GM18868 (cell line): ENCODE results near the gene TMEM140.
A peak's percentile ranks its signal among the peaks of the same experiment; 100 is the strongest.

Source experiments
- ATAC-seq: cut with Tn5 transposase; IDR thresholded peaks from one replicate; pipeline ENCODE4 v1.9.1; 2021; ENCODE audit warnings: mild to moderate bottlenecking, moderate library complexity; ENCODE audit not compliant: unreplicated experiment

The TMEM140 gene

DNA sequence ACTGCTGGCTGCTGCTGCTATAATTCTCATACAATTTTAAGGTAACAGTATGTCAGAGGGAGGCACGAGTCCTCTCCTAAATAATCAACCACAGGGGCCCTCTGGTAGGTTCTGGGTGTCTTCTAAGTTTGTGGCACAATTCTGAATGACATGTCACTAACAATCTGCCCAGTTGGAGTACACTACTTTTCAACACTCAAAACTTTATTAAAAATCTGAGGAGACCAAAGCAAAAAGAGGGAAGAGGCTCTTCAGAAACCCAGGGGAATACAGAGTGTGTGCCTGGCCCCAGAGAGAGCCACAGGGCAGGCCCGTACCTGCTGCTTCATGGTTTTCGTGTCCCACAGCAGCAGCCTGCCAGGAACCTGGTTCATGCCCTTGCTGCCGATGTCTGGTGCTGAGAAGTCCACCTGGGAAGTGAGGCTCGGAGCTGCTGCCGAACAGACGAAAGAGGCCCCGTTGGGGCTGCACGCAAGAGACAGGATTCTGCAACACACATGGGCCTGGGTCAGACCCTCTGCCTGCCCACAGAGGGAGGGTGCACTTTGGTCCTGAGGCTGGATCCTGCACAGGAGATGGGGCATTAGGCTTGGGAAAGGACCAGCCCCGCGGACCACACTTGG lies 45.2 kb downstream of the TMEM140 start:
- ATAC-seq: no peak

DNA sequence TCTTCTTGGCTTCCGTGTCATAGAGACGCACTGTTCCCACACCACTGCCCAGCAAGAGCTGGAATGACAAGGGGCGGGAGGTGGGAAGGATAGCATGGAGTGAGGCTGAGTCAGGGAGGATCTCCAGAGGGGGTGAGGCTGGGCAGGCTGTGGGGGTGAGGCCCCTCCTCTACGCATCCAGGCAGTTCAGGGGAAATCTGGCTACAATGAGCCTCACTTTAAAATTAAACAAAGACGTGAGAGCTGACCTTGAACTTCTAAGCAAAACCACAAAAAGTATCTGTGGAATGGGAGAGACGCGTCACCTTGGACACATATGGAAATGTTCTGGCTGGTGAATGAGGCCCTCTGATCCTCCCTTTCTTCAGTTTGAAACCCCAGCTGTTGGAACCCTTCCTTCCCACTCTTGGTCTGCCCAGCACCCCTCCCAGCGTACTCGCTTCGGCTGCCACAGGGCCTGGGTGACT lies 45.8 kb downstream of the TMEM140 start:
- no peak for ATAC-seq

DNA sequence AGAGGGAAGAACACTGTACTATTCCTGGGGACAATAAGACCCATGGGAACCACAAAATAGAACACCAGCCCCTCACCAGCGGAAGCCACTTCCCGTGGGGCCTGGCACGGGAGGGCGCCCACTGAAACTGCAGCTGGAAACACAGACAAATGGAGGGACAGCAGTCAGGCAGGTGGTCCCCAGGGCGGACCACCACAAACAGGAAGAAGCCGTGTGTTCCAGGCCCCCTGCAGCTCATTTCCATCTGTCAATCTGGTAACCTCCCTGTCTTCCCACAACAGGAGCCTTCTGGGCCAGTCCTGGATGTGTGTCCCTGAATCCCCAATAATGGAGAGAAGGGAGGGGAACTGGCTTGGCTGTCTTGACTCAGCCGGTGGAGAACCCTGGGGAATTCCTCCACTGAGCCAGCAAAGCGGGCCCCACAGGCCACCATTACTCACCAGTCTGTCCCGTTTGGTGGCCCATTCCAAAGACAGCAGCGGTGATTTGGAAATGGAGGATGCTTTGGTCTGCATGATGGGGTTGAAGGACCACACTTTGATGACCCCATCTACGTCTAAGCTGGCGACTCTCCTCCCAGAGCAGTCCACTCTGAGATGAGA lies 46.7 kb downstream of the TMEM140 start:
- no peak for ATAC-seq

DNA sequence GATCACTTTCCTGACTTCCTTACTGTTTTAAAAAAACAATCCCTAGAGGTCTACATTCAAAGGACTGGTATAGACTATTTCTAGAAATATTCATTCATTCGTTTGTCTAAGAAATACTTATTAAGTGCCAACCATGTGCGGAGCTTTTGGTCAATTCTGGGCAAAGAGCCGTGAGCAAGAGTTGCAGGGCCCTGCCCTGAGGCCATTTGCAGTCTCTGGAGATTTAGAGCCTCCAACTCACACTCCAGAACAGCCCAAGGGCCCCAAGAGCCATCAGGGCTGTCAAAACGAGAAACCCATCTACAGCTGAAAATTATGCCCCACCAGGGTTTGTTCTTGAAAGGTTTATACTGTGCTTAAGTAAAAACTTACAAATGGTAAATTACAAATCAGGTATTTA lies 47.3 kb downstream of the TMEM140 start:
- ATAC-seq: no peak

DNA sequence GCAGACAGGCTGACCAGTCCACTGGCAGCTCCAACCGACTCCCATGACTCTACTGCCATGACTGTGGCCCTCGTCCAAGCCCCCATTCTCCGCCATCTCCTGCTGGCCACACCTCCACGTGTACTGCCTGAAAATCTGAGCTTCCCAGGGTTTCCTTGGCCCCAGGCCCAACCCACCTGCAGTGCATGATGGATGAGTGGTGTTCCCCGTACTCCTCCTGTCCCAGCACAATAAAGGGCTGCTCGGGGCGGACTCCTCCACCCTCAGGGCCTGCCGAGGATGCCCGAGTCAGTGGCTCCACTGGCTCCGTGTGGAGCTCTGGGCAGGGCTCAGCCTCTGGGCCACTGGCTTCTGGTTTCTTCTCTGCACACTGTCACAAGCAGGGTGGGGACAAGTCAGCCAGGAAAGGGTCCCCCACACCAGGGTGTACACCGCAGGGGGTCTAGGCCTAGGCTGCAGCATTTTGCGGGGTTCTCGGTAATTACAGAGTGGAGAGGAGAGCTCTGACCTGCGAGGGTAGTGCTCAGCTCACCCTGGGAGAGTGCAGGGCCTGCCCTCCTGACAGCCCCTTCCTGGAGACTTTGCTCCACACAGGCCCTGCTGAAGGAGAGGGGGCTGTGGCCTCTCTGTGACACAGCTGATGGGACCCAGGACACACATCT lies 48.2 kb downstream of the TMEM140 start:
- ATAC-seq: no peak

DNA sequence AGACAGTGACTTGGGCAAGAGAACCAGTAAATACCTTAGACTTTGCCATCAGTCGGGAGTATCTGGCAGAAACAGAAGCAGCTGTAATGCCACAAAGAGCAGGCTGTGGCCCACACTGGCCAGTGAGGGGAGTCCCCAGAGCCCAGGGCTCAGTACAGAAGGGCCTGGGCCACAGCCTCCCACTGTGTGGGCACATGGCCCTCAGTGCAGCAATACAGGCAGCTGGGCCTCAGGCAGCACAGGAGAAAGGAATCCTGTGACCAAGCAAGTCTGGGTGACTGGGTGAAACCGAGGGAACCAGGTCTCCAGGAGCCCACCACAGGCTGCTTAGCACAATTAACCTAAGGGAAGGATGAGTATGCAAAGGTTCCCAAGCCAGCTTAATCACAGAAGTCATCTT lies 49.5 kb downstream of the TMEM140 start:
- no peak for ATAC-seq

DNA sequence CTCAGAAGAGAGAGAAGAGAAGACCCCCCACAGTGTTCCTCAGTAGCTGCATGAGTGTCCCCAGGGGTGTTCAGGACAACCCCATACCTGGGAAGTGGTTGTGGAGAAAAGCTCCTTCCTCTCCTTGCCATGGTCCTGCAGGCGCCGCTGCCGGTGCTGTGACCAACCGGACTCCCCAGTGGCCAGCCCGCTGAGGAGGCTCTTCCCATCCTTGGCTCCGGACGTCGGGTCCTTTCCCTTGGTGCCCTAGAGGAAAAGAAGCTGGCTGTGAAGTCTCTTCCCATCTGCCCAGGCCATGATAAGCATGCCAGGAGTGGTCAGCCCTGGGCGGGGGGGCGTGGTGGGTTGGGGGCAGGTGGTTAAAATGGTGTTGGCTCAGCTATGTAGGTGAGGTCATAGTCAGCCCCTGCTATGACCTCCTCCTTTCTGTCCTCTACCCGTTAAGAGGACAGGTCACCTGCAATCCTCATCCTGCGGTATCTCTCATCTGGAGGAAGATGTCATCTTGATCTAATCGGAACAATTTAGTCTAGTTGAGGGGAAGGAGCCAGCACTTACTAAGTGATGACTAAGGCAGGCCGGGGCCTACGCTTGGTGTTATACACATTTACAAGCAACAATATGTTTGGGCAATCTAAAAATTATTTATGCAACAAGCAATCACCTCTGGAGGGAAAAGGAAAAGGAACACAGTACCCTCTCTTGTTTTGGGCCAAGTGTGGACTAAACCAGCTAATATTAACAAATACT lies 50.2 kb downstream of the TMEM140 start:
- no peak for ATAC-seq

DNA sequence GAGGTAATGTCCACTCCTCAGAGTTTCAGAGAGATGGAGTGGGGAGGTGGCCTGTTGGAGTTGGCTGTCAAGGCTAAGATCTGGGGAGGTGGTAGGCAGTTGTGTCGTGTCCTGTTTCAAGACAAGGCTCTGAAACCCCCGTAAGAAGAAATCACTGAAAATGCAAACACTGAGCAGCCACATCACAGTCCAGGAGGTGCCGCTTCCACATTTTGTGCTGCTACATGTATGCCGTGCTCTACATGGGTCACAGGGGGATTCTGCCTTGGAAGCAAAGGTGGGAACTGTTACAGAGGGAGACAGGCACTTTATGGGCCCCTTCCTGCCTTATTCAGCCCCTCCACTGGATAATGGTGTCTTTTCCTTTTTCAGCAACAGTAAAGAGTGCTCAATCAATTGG lies 51.6 kb downstream of the TMEM140 start:
- ATAC-seq: no peak

DNA sequence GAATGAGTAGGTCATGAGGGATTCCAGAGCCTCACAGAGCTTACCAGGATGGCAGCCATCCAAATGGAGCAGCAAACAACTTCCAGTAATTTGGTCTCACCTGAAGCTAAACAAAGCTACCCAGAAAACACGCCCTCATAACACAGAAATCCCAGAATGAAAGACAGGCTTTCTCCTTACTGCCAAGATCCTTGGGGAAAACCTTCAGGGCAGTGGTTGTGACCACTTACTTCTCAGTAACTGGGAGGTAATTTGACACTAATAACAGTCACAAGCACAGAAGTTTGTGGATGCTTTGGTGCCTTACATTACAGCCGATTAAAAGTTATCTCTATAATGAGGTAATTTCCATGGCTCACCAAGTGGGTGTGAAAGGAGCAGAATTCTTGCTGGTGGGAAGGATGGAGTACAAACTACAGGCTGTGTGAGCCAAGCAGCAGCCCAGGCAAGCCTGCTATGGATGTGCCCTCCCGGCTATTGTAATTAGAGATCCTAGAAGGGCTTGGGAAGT lies 53.0 kb downstream of the TMEM140 start:
- no peak for ATAC-seq

DNA sequence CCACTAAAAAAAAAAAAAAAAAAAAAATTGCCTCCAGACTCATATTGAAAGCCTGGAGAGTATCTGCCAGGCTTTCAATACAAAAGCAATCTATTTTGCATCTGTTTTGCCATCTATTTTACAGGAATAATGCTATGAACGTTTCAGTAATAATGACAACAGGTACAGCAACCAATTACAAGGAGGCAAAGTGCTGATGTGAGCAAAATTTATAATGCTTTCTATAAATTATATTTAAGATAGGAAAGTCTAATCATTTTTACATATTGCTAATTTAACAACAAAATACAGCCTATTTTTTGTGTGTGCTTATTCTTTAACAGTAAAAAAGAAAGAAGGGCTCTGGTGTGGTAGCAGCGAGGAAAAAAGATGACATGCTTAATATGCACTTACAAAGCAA lies 53.5 kb downstream of the TMEM140 start:
- no peak for ATAC-seq

DNA sequence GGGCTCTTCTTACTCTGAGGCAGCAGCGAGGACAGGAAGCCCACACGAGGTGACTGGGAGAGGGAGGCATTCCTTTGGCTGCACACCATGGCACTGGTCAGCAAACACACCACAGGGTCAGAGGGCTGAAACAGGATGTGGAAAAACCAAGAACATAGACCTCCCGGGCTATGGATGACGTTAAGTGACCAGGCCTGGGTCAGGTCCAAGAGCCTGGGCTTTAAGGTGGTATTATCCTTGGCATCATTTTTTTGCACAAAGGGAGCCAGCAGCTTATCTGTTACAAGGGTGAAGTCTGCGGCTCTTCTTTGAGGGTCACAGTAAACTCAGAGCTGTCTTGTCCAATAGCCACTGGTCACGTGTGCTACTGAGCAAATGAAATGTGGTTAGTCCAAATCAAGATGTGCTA lies 56.5 kb downstream of the TMEM140 start:
- no peak for ATAC-seq

DNA sequence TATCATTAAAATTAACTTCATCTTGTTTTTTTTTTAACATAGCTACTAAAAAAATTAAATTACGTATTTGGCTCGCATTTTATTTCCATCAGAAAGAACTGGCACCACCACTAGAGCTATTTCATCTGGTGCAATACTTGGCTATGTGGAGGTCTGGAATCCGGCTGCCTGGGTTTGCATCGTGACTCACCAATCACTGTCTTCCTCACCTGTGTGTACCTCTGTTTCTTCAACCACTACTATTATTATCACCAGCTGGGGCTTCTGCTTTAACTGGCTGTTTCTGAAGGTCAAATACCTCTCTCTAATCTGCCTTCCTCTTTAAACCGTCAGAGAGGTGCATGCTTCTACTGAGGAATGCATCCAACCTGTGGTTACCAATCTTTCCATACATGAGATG lies 57.0 kb downstream of the TMEM140 start:
- ATAC-seq: no peak

DNA sequence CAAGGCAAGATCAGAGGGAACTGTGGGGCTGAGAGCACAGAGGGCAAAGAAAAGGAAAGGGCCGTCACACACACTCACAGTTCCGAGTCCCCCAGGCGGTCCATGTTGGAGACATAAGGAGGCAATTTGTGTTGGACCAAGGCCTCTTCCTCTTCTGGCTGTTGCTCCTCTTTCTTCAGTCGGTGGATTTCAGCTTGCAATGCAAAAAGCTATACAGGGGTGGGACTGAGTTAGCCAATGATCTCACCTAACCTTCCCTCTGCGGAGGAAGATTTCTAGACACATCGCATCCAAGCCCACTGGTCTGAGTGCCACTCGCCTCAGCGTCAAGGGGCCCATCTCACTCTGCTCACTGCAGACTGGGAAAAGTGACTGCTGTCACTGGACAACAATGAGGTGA lies 58.0 kb downstream of the TMEM140 start:
- ATAC-seq: no peak

DNA sequence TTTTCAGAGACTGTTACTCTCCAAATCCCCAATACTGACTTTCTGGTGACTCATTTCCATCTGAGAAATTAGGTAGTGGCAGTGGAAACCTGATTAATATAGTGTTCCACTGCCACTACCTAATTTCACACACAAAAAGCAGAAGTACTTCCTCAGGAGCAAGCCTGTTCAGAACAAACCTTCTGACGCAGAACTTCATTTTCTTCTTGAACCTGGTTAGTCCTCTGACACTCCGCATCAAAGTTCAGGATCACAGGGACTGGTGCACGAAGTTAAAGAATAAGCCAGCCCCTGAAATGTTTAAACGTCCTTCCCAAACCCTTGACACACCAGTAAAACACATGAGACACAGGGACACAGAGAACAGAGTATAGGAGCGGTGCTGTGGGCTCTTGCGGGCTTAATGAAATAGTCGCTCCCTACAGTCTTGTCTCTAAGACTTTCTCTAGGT lies 59.1 kb downstream of the TMEM140 start:
- peak; percentile 41 for ATAC-seq

DNA sequence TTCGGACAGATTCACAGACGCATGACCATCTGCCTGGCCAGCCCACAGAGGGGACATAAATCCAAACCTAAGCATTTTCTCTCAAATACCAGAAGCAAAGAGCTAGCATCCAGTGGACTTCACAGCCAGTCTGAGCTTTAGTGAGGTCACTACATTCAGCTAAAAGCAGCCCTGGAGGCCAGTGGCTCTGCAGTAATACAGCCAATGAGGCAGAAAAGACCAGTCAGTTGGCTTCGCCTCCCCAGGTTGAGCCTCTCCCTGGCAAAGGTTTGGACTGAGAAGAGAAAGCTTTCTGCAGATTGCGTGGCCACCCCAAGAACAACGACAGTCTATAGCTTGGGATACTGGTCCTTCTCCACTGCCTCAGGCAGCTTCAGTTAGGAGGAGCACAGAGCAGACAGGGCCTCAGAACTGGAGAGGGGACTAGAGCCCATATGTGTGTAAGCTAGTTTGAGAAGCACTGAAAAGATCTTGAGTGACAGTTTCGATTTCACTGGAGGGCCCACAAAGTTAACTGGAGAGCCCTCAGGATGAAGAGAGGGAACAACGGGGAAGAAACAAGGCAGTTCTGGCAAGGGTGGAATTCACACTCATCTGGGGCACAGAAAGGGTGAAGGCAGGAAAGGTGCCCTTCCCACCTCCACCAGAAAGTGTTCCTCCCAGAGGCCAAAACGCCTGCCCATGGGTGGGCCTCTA lies 59.7 kb downstream of the TMEM140 start:
- no peak for ATAC-seq

DNA sequence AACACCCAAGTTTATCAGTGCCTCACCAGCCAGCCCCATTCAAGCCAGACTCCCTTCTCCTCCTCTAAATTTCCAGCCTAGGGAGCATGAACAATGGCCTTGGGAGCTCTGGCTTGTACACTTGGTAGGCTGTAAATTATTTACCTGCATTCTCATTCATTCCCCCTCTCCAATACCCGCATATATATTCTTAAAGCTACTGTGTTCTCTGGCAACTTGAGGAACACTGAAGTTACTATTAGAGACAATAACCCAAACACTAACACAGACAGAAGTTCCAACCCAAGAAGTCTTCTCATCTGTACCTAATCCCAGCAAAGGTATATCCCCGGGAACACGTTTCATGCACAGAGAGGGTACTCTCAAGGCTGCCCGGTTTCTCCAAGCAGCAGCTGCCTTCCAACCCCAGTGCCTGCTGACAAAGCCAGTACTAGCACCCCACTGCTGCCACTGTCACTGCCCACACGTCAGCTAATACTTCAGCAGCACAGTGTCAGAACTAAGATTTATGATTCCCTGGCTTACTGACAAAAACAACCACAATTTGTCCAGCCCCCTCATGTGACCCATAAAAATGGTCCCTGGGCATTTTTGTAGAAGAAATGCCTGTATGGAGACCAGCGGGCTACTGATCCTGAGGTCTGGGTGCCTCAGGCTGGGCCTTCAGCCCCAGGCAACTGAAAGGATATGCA lies 60.4 kb downstream of the TMEM140 start:
- ATAC-seq: no peak

DNA sequence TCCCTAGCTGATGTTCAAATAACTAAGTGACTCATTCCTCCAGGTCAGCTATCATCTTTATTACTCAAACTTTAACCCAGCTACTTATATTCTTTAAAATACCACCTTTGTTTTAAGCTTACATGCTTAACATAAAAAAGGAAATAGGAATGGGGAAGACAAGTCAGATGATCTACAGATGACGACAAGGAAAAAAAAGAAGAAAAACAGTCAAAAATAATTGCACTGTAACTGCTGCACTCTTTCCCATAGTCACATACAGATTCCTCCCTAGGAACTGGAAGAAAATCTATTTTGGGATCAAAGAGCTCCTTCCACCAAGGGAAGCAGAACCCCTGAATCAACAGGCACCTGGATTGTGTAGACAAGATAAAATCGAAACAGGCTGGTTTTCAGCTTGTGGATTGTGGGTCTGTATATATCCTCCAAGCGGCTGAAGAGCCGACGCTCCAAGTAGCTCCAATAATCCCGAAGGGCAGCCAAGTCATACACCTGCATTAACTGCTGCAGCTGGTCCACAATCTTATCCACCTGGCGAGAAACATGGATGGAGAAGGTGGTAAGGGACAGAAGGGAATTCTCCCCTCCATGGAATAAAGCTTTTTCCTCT lies 61.5 kb downstream of the TMEM140 start:
- no peak for ATAC-seq

DNA sequence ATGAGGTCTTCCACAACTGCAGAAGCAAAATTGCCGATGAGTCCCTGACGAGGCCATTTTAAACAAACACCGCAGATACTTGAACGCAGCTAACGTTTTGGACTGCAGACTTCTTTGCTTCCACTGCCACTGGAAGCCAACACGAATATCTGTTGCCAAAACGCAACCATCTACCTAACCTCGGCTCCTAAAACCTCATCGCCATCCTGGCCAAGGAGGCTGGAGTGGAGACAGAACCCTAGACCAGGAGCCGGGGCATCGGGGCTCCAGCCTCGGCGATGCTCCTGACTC lies 63.0 kb downstream of the TMEM140 start:
- ATAC-seq: no peak

DNA sequence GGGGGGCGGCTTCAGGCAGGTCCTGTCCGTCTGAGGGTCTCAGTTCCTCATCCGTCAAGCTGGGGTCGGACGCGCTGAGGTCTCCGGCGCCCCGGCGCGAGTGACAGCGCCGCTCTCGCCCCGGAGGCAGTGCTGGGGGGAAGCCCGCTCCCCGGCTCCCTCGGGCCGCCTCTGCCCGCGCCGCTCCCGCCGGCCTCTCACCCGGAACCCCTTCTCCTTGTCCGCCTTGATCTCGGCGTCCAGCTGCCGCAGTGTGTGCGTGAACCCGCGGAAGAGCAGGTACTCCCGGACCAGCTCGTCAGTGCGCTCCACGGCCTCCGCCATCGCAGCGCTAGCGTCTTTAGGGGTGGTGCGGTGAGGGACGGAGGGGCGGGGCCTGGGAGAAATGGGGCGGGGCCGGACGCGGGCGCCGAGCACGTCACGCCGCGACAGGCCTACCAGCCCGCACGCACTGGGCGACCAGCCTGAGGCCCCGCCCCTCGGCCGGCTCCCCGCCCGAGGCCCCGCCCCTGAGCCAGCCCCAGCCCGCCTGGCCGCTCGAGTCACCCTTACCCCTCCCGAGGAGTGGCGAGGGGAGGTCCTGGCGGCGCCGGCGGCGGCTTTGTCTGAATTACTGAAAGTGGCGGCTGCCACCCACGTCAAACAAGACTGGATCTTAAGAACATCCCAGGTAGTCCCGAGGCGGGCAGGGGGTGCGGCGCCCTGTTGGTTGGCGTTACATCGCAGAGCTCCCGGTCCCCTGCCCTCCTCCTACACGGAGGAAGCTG lies 63.5 kb downstream of the TMEM140 start, which contains the start of gene WDR91:
Gene WDR91 (minus strand): TSS at position 348 of the 767 bp plus-strand sequence. CDS start 24 bp downstream, at position 324.
- peak; percentile 83 for ATAC-seq
